ENCODE data around the gene MED26.

GRCh38 chr19:16615808-16616207 lies 12.2 kb downstream of the MED26 start:
- TF ChIP-seq EZH2 (IDR thresholded peaks at IDR 0.05; ENCODE audit: insufficient read depth, poor library complexity, severe bottlenecking) (no peak), EZH2phosphoT487 (IDR thresholded peaks at IDR 0.05; ENCODE audit: insufficient read depth, low read depth) (no peak)

All from GM23248 (cell line).